SW 1271 (cell line): ENCODE data around the gene CPNE8.

Experiments used
- DNase-seq, 2 experiments: peaks; one replicate each; lab custom pipeline; 2025; lab: John Stamatoyannopoulos, UW

Gene CPNE8

GRCh38 chr12:38728894-38729293 lies 176.5 kb downstream of the CPNE8 start:
- no peak for DNase-seq

- no peak for DNase-seq
These were observed 183.7 kb downstream of the CPNE8 start for GRCh38 chr12:38721611-38722252.

- DNase-seq, result no peak
These were observed 184.7 kb downstream of the CPNE8 start for GRCh38 chr12:38720661-38721060.

GRCh38 chr12:38713294-38713693 lies 192.1 kb downstream of the CPNE8 start:
- no peak for DNase-seq

GRCh38 chr12:38711054-38711453 lies 194.3 kb downstream of the CPNE8 start:
- DNase-seq, result no peak

GRCh38 chr12:38708466-38708865 lies 196.9 kb downstream of the CPNE8 start:
- DNase-seq, result no peak

GRCh38 chr12:38707648-38708047 lies 197.7 kb downstream of the CPNE8 start:
- DNase-seq, result no peak

- DNase-seq, result no peak
These were observed 208.1 kb downstream of the CPNE8 start for GRCh38 chr12:38697289-38697688.

GRCh38 chr12:38695057-38695456 lies 210.3 kb downstream of the CPNE8 start:
- no peak for DNase-seq

- no peak for DNase-seq
These were observed 214.2 kb downstream of the CPNE8 start for GRCh38 chr12:38691164-38691563.

- no peak for DNase-seq
These were observed 214.7 kb downstream of the CPNE8 start for GRCh38 chr12:38690646-38691045.

- no peak for DNase-seq
These were observed 215.7 kb downstream of the CPNE8 start for GRCh38 chr12:38689704-38690103.

- no peak for DNase-seq
These were observed 216.2 kb downstream of the CPNE8 start for GRCh38 chr12:38689195-38689594.

- DNase-seq, result no peak
These were observed 222.9 kb downstream of the CPNE8 start for GRCh38 chr12:38682521-38682920.

GRCh38 chr12:38669530-38669929 lies 235.9 kb downstream of the CPNE8 start:
- no peak for DNase-seq

- DNase-seq, result no peak
These were observed 236.3 kb downstream of the CPNE8 start for GRCh38 chr12:38669081-38669480.

- DNase-seq, result no peak
These were observed 239.0 kb downstream of the CPNE8 start for GRCh38 chr12:38666425-38666824.

- peak in 1 of 2 experiments; percentile 41 for DNase-seq
These were observed 240.6 kb downstream of the CPNE8 start for GRCh38 chr12:38664661-38665269.

- DNase-seq, result no peak
These were observed 242.6 kb downstream of the CPNE8 start for GRCh38 chr12:38662829-38663228.

- DNase-seq, result no peak
These were observed 251.7 kb downstream of the CPNE8 start for GRCh38 chr12:38653650-38654049.

GRCh38 chr12:38648813-38649212 lies 256.6 kb downstream of the CPNE8 start:
- DNase-seq, result no peak

GRCh38 chr12:38646146-38646545 lies 259.2 kb downstream of the CPNE8 start:
- no peak for DNase-seq

- no peak for DNase-seq
These were observed 265.8 kb downstream of the CPNE8 start for GRCh38 chr12:38639625-38640024.

- no peak for DNase-seq
These were observed 267.0 kb downstream of the CPNE8 start for GRCh38 chr12:38638401-38638800.
